HepG2 (cell line): Measurements from ENCODE around the gene UBE2I. TPM values are rescaled to one million over a fixed set of nuclear protein-coding genes. Genes with fewer than 3 reads are reported as not detected.

Source experiments
- AGO1 ChIP-seq: fragments of 200-400 bp; formaldehyde crosslinking; IDR thresholded peaks from 2 replicates; pipeline ENCODE4 v1.6.1; 2017; ENCODE audit warnings: mild to moderate bottlenecking, low read depth, low read length, moderate library complexity; ENCODE audit not compliant: poor library complexity, severe bottlenecking
- CHCHD3 ChIP-seq: sonication (generic); formaldehyde crosslinking; IDR thresholded peaks from 2 replicates; pipeline ENCODE4 v1.8.0; 2022; ENCODE audit warnings: mild to moderate bottlenecking, missing genetic modification reagents, moderate library complexity
- DBP ChIP-seq: sonication (generic); formaldehyde crosslinking; IDR thresholded peaks from 2 replicates; pipeline ENCODE4 v1.4.0; 2020; ENCODE audit warnings: missing genetic modification reagents; ENCODE audit errors: not compliant biosample characterization
- ELF4 ChIP-seq: sonication (generic); formaldehyde crosslinking; IDR thresholded peaks from 2 replicates; pipeline ENCODE4 v1.5.0; 2020; ENCODE audit warnings: missing genetic modification reagents, mild to moderate bottlenecking, moderate library complexity, borderline replicate concordance
- ESRRA ChIP-seq: sonication (generic); formaldehyde crosslinking; IDR thresholded peaks from 2 replicates; pipeline ENCODE4 v1.5.1; 2020; ENCODE audit warnings: mild to moderate bottlenecking, low read depth, missing genetic modification reagents
- FOXA1 ChIP-seq, 2 experiments: fragments of 450-650 bp in 1 of 2; sonication (generic) in 1 of 2; formaldehyde crosslinking in 1 of 2; IDR thresholded peaks; 2 replicates each; pipeline versions ENCODE4 v1.4.0 to v1.6.1; 2016 to 2020; ENCODE audit warnings: missing genetic modification reagents in 1 of 2
- GMEB2 ChIP-seq: IDR thresholded peaks from 2 replicates; pipeline ENCODE4 v1.6.1; 2016; ENCODE audit warnings: missing biosample characterization, missing genetic modification reagents, low read depth
- HNRNPH1 ChIP-seq: fragments of 200-400 bp; formaldehyde crosslinking; optimal IDR thresholded peaks from 2 replicates; pipeline ENCODE3; 2017; ENCODE audit warnings: mild to moderate bottlenecking, low read depth, low read length
- HNRNPL ChIP-seq: fragments of 200-400 bp; formaldehyde crosslinking; IDR thresholded peaks from 2 replicates; pipeline ENCODE4 v1.6.1; 2017; ENCODE audit warnings: mild to moderate bottlenecking, low read depth, low read length
- IRF1 ChIP-seq: sonication (generic); formaldehyde crosslinking; IDR thresholded peaks from 2 replicates; pipeline ENCODE4 v1.4.0; 2020; ENCODE audit warnings: low read depth, mild to moderate bottlenecking, missing genetic modification reagents
- LCORL ChIP-seq, 2 experiments: fragments of 450-650 bp in 1 of 2; sonication (generic) in 1 of 2; formaldehyde crosslinking in 1 of 2; IDR thresholded peaks; 2 replicates each; pipeline versions ENCODE4 v1.5.0 to v1.6.1; 2017 to 2020; ENCODE audit warnings: antibody characterized with exemption in 1 of 2, missing genetic modification reagents in 1 of 2
- MIXL1 ChIP-seq: IDR thresholded peaks from 2 replicates; pipeline ENCODE4 v1.6.1; 2016
- PAWR ChIP-seq: sonication (generic); formaldehyde crosslinking; IDR thresholded peaks from 2 replicates; pipeline ENCODE4 v1.4.0; 2020; ENCODE audit warnings: missing genetic modification reagents, mild to moderate bottlenecking, borderline replicate concordance
- POLR2AphosphoS5 ChIP-seq: IDR thresholded peaks from 2 replicates; pipeline ENCODE4 v1.6.1; 2012; ENCODE audit warnings: low read depth, low read length
- POLR2G ChIP-seq: fragments of 200-400 bp; formaldehyde crosslinking; IDR thresholded peaks from 2 replicates; pipeline ENCODE4 v1.6.1; 2018; ENCODE audit warnings: mild to moderate bottlenecking, low read depth, low read length, moderate library complexity
- RORA ChIP-seq: sonication (generic); formaldehyde crosslinking; IDR thresholded peaks from 2 replicates; pipeline ENCODE4 v1.5.0; 2020; ENCODE audit warnings: mild to moderate bottlenecking, missing genetic modification reagents, moderate library complexity
- SIX4 ChIP-seq: sonication (generic); formaldehyde crosslinking; IDR thresholded peaks from 2 replicates; pipeline ENCODE4 v1.4.0; 2020; ENCODE audit warnings: missing genetic modification reagents
- SOX5 ChIP-seq: IDR thresholded peaks from 2 replicates; pipeline ENCODE4 v1.6.1; 2016; ENCODE audit warnings: borderline replicate concordance
- SOX6 ChIP-seq, 2 experiments: fragments of 450-650 bp in 1 of 2; sonication (generic) in 1 of 2; formaldehyde crosslinking in 1 of 2; IDR thresholded peaks; 2 replicates each; pipeline versions ENCODE4 v1.4.0 to v1.6.1; 2017 to 2020; ENCODE audit warnings: antibody characterized with exemption in 1 of 2, mild to moderate bottlenecking in 1 of 2, missing genetic modification reagents in 1 of 2
- ZBTB3 ChIP-seq: sonication (generic); formaldehyde crosslinking; IDR thresholded peaks from 2 replicates; pipeline ENCODE4 v1.4.0; 2020; ENCODE audit warnings: low read depth, mild to moderate bottlenecking, moderate library complexity, missing genetic modification reagents, borderline replicate concordance
- ZBTB33 ChIP-seq: sonication (generic); formaldehyde crosslinking; IDR thresholded peaks from 2 replicates; pipeline ENCODE4 v1.4.0; 2020; ENCODE audit warnings: missing genetic modification reagents
- ZFP36L1 ChIP-seq: sonication (generic); formaldehyde crosslinking; IDR thresholded peaks from 2 replicates; pipeline ENCODE4 v1.8.0; 2022; ENCODE audit warnings: mild to moderate bottlenecking, missing genetic modification reagents, moderate library complexity
- ZFX ChIP-seq: sonication (generic); formaldehyde crosslinking; IDR thresholded peaks from 2 replicates; pipeline ENCODE4 v1.4.0; 2020; ENCODE audit warnings: mild to moderate bottlenecking, low read depth, missing genetic modification reagents, moderate library complexity
- ZKSCAN8 ChIP-seq: IDR thresholded peaks from 2 replicates; pipeline ENCODE4 v1.6.1; 2016; ENCODE audit warnings: borderline replicate concordance, missing genetic modification reagents, missing compliant biosample characterization
- ZNF552 ChIP-seq: sonication (generic); formaldehyde crosslinking; IDR thresholded peaks from 2 replicates; pipeline ENCODE4 v1.9.0; 2022; ENCODE audit warnings: missing genetic modification reagents, mild to moderate bottlenecking, borderline replicate concordance
- ZNF569 ChIP-seq: sonication (generic); formaldehyde crosslinking; IDR thresholded peaks from 2 replicates; pipeline ENCODE4 v1.5.0; 2020; ENCODE audit warnings: mild to moderate bottlenecking, missing genetic modification reagents, moderate library complexity, borderline replicate concordance
- ZSCAN12 ChIP-seq: sonication (generic); formaldehyde crosslinking; IDR thresholded peaks from 2 replicates; pipeline ENCODE4 v1.9.0; 2021; ENCODE audit warnings: mild to moderate bottlenecking, missing genetic modification reagents
- polyA plus RNA-seq, 8 experiments: library from polyadenylated mRNA; depleted of rRNA in 3 of 8; stranded (reverse) in 7 of 8; unstranded in 1 of 8; fragments of >200 nt; fragmentation: Illumina TruSeq in 4 of 8; extraction: Trizol in 4 of 8; gene quantifications; 2 replicates each; pipeline versions ENCODE4 v1.2.1 to v1.2.3, GENCODE V29; 2011 to 2016; ENCODE audit warnings: low read depth in 4 of 8, missing spikeins in 1 of 8, mixed read lengths in 1 of 8; ENCODE audit not compliant: insufficient read depth in 1 of 8
- total RNA-seq, 5 experiments: library from RNA; depleted of rRNA; stranded (reverse); fragments of >200 nt; fragmentation: Illumina TruSeq; extraction: Trizol; gene quantifications; 2 replicates each; pipeline ENCODE4 v1.2.3, GENCODE V29; 2016; ENCODE audit warnings: low read depth in 1 of 5

The UBE2I gene
- total and polyA plus RNA-seq, 2 of the 13 experiments (the other 11 are each of a cell fraction or from before 2014, with no cell fraction given) = 75.8 to 98.9 TPM

GRCh38 chr16:1305823-1306222 lies 3.6 kb upstream of the UBE2I start (continued):
- TF ChIP-seq IRF1 (no peak), HNRNPL (peak; percentile 92), ZSCAN12 (CRISPR knock-in tag) (no peak), RORA (CRISPR knock-in tag) (no peak), GMEB2 (CRISPR knock-in tag) (no peak), LCORL (IDR thresholded peaks at IDR 0.05) (no peak), LCORL (CRISPR knock-in tag; IDR thresholded peaks at IDR 0.05) (no peak), PAWR (CRISPR knock-in tag) (no peak), MIXL1 (no peak), HNRNPH1 (no peak), AGO1 (no peak), ZFX (CRISPR knock-in tag) (peak; percentile 67), ZKSCAN8 (CRISPR knock-in tag) (no peak), SOX5 (no peak), ZNF569 (CRISPR knock-in tag) (no peak), SIX4 (CRISPR knock-in tag) (no peak), DBP (CRISPR knock-in tag) (no peak), SOX6 (IDR thresholded peaks at IDR 0.05) (no peak), SOX6 (CRISPR knock-in tag; IDR thresholded peaks at IDR 0.05) (no peak; the same call in 1 of the 2 replicates), ELF4 (CRISPR knock-in tag) (no peak), POLR2AphosphoS5 (no peak), ESRRA (CRISPR knock-in tag) (no peak), POLR2G (no peak), FOXA1 (IDR thresholded peaks at IDR 0.05) (no peak), FOXA1 (CRISPR knock-in tag; IDR thresholded peaks at IDR 0.05) (no peak), ZFP36L1 (CRISPR knock-in tag) (no peak), ZBTB33 (CRISPR knock-in tag) (no peak), ZNF552 (no peak), CHCHD3 (CRISPR knock-in tag) (no peak), ZBTB3 (no peak)
